SU-DHL-6 (cell line): Measurements from ENCODE around the gene KLK15.

ENCODE experiments used
- H2AFZ ChIP-seq: fragments of 200-600 bp; sonication (generic); 2 replicates; pipeline ENCODE4 v1.6.1; 2014; ENCODE audit warnings: low read depth, mild to moderate bottlenecking, moderate library complexity, mixed read lengths, antibody characterized with exemption, low read length; ENCODE audit not compliant: severe bottlenecking
- H3F3A ChIP-seq: fragments of 200-600 bp; shearing (Covaris generic); 2 replicates; pipeline ENCODE4 v1.6.0; 2016; ENCODE audit warnings: antibody characterized with exemption, mild to moderate bottlenecking; ENCODE audit not compliant: insufficient read depth
- H3K27ac ChIP-seq: fragments of 200-600 bp; sonication (generic); 2 replicates; pipeline ENCODE4 v1.5.1; 2016; ENCODE audit warnings: low read depth, mild to moderate bottlenecking, low read length, moderate library complexity, mixed read lengths
- H3K27me3 ChIP-seq: fragments of 200-600 bp; sonication (generic), shearing (Covaris generic); 2 replicates; pipeline ENCODE4 v1.6.0; 2014; ENCODE audit warnings: mild to moderate bottlenecking, low read length
- H3K36me3 ChIP-seq: fragments of 200-600 bp; sonication (generic); 2 replicates; pipeline ENCODE4 v1.6.1; 2014; ENCODE audit warnings: mild to moderate bottlenecking, low read length, mixed read lengths
- H3K4me2 ChIP-seq: fragments of 300-600, 200-600 bp; shearing (Covaris generic), sonication (generic); 2 replicates; pipeline ENCODE4 v1.6.0; 2014; ENCODE audit warnings: low read length, low read depth, mild to moderate bottlenecking; ENCODE audit not compliant: poor library complexity, severe bottlenecking
- H3K4me3 ChIP-seq: fragments of 200-600 bp; sonication (generic); 2 replicates; pipeline ENCODE4 v1.5.1; 2014; ENCODE audit warnings: antibody characterized with exemption, low read length, mild to moderate bottlenecking, mixed read lengths; ENCODE audit not compliant: insufficient read depth, poor library complexity, severe bottlenecking
- H3K79me2 ChIP-seq: fragments of 200-600 bp; sonication (generic); 2 replicates; pipeline ENCODE4 v1.6.1; 2014; ENCODE audit warnings: mild to moderate bottlenecking, low read length, moderate library complexity; ENCODE audit not compliant: insufficient read depth
- H3K9ac ChIP-seq: fragments of 200-600 bp; sonication (generic); 2 replicates; pipeline ENCODE4 v1.7.0; 2014; ENCODE audit warnings: mild to moderate bottlenecking, low read length
- H3K9me2 ChIP-seq: fragments of 200-600 bp; sonication (generic); replicated peaks from 2 replicates; pipeline ENCODE4 v1.6.1; 2014; ENCODE audit warnings: low read length; ENCODE audit not compliant: insufficient read depth
- H3K9me3 ChIP-seq: fragments of 200-600 bp; sonication (generic); 2 replicates; pipeline ENCODE4 v1.6.1; 2014; ENCODE audit warnings: low read length, mixed read lengths; ENCODE audit not compliant: insufficient read depth
- H4K20me1 ChIP-seq: fragments of 200-600 bp; sonication (generic); 2 replicates; pipeline ENCODE4 v1.6.1; 2014; ENCODE audit warnings: low read depth, mild to moderate bottlenecking, antibody characterized with exemption, low read length, moderate library complexity, mixed read lengths
- CTCF ChIP-seq: fragments of 200-600 bp; sonication (generic); IDR thresholded peaks from one replicate; pipeline ENCODE4 v1.5.1; 2017; ENCODE audit warnings: antibody characterized with exemption, mild to moderate bottlenecking, low read length, moderate library complexity; ENCODE audit not compliant: insufficient read depth, poor library complexity, severe bottlenecking
- EZH2phosphoT487 ChIP-seq: fragments of 200-600 bp; sonication (generic), shearing (Covaris generic); conservative IDR thresholded peaks from 2 replicates; pipeline ENCODE4 v1.6.1; 2018; ENCODE audit warnings: mild to moderate bottlenecking, antibody characterized with exemption, low read length, moderate library complexity, mixed read lengths

The KLK15 gene

GRCh38 chr19:50835103-50835784, 1.9 kb upstream of the KLK15 start:
- Histone ChIP-seq H3K79me2 (no peaks in the 10 kb centered on the region), H3K9ac (peak overlapping the region; percentile 44), H4K20me1 (no peaks in the 10 kb centered on the region), H3F3A (no peaks in the 10 kb centered on the region), H3K9me3 (no peaks in the 10 kb centered on the region), H3K9me2 (no peaks in the 10 kb centered on the region), H3K27ac (no peak overlapping the region), H3K36me3 (no peaks in the 10 kb centered on the region), H3K4me3 (peak overlapping the region; percentile 39), H3K27me3 (no peaks in the 10 kb centered on the region), H3K4me2 (peak overlapping the region; percentile 59), H2AFZ (peak overlapping the region; percentile 40)
- TF ChIP-seq EZH2phosphoT487 = no peak

- no peak overlapping the region for H3K9ac ChIP-seq
- H3K79me2 ChIP-seq = no peaks in the 10 kb centered on the region
- no peaks in the 10 kb centered on the region for H3K9me2 ChIP-seq
- TF ChIP-seq EZH2phosphoT487 (no peak), CTCF (no peak)
- no peak overlapping the region for H2AFZ ChIP-seq
- no peak overlapping the region for H3K4me2 ChIP-seq
- no peaks in the 10 kb centered on the region for H3K36me3 ChIP-seq
- H3F3A ChIP-seq = no peaks in the 10 kb centered on the region
- H3K27ac ChIP-seq = no peak overlapping the region
- H3K4me3 ChIP-seq = no peak overlapping the region
- no peaks in the 10 kb centered on the region for H4K20me1 ChIP-seq
- H3K9me3 ChIP-seq = no peaks in the 10 kb centered on the region
- no peaks in the 10 kb centered on the region for H3K27me3 ChIP-seq
Observed at GRCh38 chr19:50833802-50834167, 411 bp upstream of the KLK15 start.

GRCh38 chr19:50832666-50833065, 708 bp downstream of the KLK15 start:
- Histone ChIP-seq H3K27ac (no peak overlapping the region), H2AFZ (no peak overlapping the region), H3K36me3 (no peaks in the 10 kb centered on the region), H3K9me3 (no peaks in the 10 kb centered on the region), H3K27me3 (no peaks in the 10 kb centered on the region), H3K4me2 (no peak overlapping the region), H3K9me2 (no peaks in the 10 kb centered on the region), H3K9ac (no peak overlapping the region), H4K20me1 (no peaks in the 10 kb centered on the region), H3F3A (no peaks in the 10 kb centered on the region), H3K79me2 (no peaks in the 10 kb centered on the region), H3K4me3 (no peak overlapping the region)
- no peak for TF ChIP-seq CTCF
- no peak for TF ChIP-seq EZH2phosphoT487

GRCh38 chr19:50831026-50831396, 2.4 kb downstream of the KLK15 start:
- Histone ChIP-seq H3K27ac (no peak overlapping the region), H4K20me1 (no peaks in the 10 kb centered on the region)

More at GRCh38 chr19:50831026-50831396, 2.4 kb downstream of the KLK15 start:
- no peak overlapping the region for H2AFZ ChIP-seq
- TF ChIP-seq EZH2phosphoT487 = no peak
- no peak for TF ChIP-seq CTCF
- H3K36me3 ChIP-seq = no peaks in the 10 kb centered on the region
- H3K4me3 ChIP-seq = no peak overlapping the region
- H3K79me2 ChIP-seq = no peaks in the 10 kb centered on the region
- no peak overlapping the region for H3K4me2 ChIP-seq
- no peak overlapping the region for H3K9ac ChIP-seq
- H3K27me3 ChIP-seq = no peaks in the 10 kb centered on the region
- no peaks in the 10 kb centered on the region for H3K9me3 ChIP-seq
- H3K9me2 ChIP-seq = no peaks in the 10 kb centered on the region
- no peaks in the 10 kb centered on the region for H3F3A ChIP-seq
